Activated CD4-positive, alpha-beta T cell treated with anti-CD3 and anti-CD28 coated beads, Interleukin-2, Interleukin-4, amounts not matched to agents 100 ng/mL and 50 ng/mL, durations not matched to agents 16 hours and 8 hours (primary cell): ENCODE results near the gene CCDC3.

Experiments
- DNase-seq: peaks from one replicate; pipeline ENCODE4 v3.0.0-alpha.2; 2020; ENCODE audit warnings: low spot score

The CCDC3 gene

DNA sequence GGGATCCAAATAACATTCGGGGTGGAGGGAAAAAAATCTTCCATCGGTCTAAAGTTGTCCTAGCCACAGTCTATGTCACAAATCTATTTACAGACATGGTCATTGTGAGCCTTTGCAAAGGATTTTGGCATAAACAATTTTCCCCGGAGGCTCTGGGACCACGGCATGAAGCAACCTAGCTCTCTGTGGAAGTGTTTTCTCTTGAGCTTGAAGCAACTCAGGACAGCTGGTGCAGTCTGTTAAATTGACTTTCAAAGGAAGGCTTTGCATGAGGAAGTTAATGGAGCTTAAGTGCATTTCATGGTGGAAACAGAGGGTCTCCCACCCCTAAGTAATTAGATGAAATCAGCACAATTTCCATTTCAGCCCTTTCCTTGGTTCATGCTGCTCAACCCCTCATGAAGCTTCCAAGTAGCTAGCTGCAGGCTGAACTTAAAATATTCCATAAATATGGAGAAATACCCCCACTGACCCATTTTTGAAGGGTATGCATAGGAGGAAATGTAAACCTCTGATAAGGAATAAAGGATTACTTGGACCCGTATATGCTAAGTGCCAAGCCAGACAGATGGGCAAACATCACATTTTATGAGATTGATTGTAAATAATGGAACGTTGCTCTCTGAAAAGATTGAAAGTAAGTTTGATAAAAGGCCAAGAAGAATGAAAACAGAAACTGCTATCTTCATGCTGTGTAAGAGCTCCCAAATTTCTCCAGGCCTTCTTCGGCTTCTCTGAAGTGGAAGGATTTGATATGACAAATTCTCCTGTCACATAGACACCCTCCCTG is 39.9 kb downstream of the CCDC3 start:
- no peak for DNase-seq

DNA sequence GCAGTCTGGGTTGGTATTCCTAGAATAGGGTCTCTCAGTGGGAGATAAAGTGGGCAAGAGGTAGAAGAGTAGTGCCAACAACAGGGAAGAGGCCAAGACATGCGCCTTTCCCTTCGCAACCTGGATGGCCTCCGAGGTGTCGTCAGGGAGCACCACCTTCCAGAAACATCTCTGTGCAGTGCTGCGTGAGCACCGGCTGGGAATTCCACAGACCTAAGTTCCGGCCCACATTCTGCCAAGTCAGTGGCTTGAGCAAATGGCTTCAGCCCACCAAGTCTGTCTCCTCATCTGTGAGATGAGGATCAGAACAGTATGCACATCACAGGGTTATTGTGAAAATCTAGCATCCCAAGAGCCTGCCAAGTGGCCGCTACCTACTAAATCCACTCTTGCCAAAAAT is 40.6 kb downstream of the CCDC3 start:
- DNase-seq, result no peak

DNA sequence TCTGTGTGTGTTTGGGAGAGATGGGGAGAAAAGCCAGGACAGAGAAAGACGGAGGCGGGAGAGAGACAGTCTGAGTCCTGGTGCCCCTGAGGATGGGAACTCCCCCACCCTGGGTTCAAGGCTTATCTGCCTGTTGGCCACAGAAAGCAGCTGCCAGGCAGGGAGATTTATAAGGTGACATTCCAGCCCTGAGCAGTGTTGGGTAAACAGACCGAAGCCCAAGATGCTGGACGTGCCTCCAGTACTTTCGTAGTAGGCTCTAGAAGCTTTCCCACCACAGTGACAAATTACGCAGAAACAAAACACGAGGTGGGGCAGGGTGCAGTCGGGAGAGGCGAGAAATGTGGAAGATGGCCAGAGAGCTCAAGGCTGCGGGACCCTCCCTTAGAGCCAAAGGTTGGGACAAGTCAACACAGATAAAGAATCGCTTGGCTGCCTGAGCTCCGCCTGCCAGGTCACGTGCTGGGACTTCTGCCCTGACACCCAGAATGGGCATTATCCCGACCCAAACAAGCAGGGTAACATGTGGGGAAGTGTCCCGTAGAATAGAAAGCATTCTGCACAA is 41.1 kb downstream of the CCDC3 start:
- DNase-seq, result no peak

DNA sequence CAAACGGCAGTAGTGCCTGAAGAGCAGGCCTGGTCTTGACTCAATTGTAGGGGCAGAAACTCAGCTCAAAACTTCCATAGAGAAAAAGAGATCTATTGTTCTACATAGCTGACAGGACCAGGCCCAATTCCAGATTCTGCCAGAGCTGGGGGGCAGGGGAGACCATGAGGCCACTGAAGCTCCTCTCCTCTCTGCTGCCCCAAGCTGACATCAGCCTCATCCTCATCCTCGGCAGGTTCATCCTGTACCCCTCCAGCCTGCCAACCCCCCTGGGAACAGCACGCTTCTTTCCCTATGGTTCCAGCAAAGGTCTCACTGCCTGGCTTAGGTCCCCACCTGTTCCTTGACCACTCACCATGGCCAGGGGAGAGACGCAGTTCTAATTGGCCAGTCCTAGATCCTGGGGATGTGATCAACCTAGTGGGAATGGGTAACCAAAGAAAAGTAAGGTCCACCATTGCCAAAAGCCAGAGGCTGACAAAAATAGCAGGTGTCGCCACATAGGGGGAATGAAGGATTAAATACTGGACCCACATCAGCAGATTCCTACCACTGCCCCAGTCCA is 42.9 kb downstream of the CCDC3 start:
- no peak for DNase-seq

DNA sequence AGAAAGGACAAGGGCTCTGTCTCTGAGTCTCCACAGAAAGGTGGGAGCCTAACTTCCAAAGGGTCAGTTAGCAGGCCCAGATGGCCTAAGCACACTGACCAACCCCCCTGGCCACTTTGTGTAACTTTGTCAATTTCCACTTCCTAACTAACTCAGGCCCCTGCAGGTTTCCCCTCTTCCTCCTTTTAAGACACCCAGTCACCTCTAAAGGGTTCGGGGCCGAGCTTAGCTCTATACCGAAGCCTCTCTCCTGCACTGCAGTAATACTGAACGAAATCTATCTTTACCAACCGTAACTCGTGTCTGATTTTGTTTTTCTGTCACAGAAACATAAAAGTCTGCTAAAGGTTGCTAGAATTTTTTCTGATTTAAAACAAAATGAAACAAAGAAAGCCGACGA is 44.4 kb downstream of the CCDC3 start:
- DNase-seq, result no peak

DNA sequence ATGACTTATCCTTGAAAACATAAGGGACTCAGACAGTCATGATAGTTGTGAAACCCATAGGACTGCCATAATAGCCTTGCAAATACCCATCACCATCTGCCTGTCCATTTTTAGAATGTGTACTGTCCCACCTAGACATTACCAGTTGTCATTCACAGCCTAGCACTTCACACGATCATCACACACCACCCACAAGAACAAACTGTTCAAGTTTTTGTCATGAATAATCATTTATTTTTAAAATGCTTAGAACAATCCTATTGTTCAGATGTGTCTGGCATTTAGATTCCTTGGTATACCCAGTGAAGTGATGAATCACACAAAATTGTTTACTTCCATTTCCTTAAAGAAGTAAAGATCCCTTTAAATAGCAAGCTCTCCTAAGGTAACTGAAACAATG is 46.6 kb downstream of the CCDC3 start:
- no peak for DNase-seq

DNA sequence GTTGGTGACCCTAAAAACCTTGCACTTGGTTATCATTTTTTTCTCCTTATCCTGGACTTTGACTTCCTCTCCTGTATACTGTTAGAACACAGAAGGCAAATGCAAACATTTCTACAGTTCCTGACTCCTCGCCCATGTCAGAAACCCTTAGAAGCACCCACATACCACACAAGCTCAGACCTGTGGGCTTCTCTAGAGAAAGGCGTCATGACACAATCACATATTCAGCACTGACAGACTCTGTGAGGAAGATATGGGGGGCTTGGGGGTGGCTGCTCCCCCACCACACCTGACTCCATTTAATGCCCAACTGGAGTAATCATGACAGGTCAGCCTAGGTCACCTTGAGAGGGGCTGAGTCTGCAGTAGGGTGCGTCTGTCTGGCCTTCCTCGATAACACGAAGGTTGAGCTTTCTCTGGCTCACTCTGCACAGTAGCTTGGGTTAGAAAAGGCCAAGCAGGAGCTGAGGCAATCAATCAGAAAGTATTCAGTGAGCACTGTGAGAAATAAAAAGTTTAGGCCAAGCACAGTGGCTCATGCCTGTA is 50.9 kb downstream of the CCDC3 start:
- no peak for DNase-seq

DNA sequence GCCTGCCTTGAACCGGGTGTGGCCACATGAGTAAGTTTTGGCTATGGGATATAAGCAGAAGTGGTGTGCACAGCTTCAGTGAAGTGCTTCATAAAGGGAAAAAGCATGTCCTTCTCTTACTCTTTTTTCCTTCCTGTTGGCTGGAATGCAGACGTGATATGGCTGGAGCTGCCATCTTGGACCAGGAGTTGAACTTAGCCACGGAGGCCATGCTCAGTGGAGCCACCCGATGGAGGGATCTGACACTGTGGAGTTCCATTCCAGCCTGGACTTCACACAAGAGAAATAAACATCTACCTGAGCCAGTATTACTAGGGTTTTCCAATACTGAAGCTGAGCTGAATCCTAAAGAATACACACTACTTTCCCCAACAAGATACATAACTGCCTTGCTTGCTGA is 52.3 kb downstream of the CCDC3 start:
- no peak for DNase-seq

DNA sequence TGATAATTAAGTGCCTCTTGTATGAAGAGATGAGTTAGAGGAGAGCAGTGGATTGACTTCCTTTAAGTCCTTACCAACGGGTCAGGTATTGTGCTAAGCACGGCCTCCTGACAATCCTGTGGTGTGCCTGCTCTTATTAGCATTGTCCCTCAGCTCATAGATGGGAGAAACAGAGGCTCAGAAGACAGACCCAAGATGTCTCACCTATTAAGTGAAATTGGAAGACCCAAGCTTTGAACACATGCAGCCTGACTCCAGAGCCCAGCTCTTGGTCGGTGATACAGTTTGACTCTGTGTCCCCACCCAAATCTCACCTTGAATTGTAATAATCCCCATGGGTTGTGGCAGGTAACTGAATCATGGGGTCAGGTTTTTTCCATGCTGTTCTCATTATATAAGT is 53.8 kb downstream of the CCDC3 start:
- no peak for DNase-seq

DNA sequence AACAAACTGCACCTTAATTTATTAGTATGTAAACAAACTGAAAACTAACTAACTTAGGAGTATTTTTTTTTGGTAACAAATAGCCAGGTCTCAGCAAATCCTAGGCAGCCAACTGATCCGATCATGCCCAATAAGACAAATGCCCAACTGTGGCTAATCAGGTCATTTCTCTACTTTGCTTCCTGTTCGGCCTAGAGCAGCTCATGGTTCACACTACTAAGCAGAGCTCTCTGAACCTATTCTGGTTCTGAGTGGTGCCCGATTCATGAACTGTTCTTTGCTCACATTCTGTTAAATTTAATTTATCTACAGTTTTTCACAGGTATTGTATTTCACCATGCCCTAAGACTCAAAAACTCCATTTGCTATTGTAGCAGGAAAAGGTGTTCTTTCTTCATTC is 55.1 kb downstream of the CCDC3 start:
- no peak for DNase-seq

DNA sequence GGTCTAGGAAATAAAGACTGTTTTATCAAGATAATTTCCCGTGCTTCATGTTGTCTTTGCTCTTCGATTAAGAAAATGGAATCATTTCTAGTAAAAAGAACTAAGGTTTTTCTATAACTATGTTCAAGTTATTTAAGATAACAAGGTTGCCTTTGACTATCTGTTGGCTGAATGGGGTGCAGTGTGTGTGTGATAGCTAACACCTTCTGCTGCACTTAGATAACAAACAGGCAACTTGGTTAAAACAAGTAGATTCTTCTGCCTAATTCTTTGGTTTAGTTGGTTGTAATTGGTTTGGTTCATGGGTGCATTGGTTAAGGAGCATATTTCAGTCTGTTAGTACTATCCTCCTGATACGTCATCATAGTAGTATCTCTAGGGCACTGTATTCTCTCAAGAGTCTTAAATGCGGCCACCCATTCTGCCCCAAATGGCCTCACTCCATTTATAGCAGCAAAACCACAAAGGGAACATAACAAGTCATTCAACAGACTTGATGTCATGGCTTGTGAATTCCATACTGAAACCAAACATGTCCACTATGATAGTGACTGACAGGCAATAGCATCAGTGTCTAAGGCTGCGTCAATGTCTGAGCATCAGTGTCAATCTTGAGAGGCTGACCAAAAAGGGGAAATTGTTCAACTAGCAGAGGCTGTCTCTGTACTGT is 55.7 kb downstream of the CCDC3 start:
- peak; percentile 19 for DNase-seq

DNA sequence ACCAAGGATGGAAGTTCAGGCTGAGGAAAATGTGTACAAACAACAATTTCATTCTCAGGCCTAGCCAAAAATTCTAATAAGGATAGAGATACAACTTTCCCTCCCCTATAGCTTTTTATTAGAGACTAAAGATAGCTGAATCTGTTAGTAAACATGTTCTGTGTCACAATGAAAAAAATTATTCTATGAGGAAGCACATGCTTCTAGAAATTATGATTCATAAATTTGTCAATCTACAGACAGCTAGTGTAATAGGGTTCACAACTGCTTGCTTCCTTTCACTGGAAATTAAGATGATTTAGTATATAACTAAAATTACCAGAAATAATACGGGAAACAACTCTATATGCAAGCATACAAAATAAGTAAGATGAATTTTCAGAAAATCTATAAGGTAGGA is 56.6 kb downstream of the CCDC3 start:
- no peak for DNase-seq

DNA sequence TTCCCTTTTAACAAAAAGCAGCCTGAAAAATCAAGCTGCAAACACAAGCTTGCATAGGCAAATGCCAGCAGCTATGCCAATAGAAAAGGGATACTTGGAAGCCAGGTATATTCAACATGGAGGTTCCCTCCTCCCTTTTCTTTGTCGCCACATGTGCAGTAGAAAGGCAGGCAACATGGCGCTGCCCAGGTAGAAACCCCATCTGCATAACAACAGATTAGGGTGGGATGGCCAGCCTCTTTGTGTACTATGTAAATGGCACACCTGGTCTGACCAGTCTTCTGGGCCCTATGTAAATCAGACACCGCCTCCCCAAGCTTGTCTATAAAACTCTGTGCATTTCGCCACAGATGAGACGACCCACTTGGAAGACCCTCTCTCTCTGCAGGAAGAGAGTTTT is 58.1 kb downstream of the CCDC3 start:
- no peak for DNase-seq

DNA sequence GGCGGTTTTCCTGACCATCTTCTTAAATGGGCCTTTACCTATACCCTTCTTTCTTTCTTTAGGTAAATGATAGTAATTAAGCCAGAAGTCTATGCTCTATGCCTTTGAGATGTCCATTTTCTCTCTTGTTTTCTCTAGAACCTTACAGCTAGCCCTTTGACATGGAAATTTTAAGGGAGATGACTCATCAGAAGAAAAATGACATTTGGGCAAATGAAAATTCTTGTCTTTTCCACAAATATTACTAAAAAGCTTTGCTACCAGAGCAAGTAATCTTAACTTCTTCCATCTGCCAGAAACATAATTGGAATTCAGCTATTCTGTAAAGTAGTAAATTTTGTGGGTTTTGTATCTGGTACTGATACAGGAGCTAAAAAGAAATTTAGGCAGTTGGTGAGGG is 59.5 kb downstream of the CCDC3 start:
- DNase-seq, result no peak

DNA sequence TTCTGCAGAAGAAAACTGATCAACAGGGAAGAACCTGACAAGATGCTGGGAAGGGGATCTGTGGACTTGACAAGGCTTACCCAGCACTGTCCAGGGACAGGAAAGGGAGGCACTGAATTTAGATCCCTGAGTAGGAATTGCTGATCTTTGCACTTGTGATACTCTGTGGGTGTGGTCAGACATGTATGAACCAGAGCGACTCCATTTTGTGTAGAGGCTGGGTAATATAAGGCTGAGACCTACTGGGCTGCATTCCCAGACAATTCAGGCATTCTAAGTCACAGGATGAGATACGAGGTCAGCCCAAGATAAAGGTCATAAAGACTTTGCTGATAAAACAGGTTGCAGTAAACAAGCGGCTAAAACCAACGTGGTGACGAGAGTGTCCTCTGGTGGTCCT is 60.7 kb downstream of the CCDC3 start:
- no peak for DNase-seq

DNA sequence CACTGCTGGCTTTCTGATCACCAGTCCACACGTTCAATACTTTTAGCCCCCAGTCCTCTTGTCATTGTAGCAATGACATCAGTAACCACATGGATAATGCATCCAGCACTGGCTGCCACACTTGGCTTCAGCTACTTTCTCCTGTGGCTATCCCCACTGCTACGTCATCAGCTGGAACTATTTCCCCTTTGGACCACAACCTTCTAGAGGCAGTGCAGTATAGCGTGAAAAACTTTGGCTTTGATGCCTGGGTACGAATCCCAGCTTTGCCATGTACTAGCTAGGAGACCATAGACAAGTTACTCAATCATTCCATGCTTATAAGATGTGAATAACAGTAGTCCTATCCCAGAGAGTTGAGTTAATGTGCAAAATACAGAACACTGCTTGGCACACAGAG is 63.2 kb downstream of the CCDC3 start:
- no peak for DNase-seq

DNA sequence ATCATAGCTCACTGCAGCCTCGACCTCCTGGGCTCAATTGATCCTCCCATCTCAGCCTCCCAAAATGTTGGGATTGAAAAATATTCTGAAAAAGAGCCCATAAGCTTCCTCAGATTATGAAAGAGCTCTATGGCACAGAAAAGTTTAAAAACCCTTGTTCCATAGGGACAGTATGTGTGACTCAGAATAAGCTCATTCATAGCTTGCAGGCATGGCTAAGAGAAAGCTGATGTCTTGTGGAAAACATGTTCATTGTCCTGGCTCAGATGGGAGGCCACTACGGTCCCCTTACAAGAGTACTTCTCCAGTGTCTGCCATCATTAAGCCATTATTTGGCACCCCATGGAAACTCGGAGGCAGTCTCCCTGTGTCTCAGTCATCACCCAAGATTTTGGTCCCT is 64.0 kb downstream of the CCDC3 start:
- DNase-seq, result no peak

DNA sequence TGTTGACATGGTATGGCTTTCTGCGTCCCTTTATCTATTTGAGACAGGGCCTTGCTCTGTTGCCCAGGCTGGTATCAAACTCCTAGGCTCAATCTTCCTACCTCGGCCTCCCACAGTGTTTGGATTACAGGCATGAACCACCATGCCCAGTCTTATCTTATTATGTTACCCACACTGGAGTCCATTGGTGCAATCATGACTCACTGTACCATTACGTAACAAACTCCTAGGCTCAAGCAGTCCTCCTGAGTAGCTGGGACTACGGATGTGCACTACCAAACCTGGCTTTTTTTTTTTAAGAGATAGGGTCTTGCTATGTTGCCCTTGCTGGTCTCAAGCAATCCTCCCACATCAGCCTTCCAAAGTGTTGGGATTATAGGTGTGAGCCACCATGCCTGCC is 66.7 kb downstream of the CCDC3 start:
- no peak for DNase-seq

DNA sequence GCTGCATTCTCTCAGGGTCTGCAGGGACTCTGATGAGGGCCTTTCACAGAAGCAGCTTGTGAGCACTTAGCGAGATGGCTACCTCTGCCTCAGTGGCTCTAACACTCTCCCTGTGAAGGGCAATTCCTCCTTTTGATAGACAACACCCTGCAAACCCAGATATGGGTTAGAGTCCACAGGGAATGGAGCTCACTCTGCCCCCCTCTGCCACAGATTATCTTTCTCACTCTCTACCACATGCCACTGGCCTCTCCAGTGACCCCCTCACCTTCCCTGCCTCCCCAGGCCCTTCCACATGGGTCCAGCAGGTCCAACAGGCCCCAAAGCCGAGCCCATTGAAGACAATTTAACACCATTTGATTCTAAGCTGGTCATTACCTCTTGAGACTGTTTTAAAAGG is 72.1 kb downstream of the CCDC3 start:
- DNase-seq, result no peak

DNA sequence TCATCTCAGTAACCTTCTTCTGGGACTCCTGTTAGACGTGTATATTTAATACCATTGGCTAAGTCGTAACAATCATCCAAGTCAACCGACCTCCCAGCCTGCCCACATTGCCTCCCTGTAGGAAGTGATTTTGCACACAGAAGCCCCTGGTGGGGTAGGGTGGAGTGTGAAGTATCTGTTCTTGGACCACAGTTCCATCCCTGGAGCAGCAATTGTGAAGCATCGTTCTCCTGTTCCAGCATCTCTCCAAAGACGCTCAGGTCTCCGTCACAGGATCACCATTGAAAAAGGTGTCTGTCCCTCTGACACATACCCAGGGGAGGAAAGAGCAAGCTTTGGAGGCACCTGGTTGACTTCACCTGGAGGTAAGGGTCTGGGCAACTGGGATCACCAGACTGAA is 72.9 kb downstream of the CCDC3 start:
- no peak for DNase-seq

DNA sequence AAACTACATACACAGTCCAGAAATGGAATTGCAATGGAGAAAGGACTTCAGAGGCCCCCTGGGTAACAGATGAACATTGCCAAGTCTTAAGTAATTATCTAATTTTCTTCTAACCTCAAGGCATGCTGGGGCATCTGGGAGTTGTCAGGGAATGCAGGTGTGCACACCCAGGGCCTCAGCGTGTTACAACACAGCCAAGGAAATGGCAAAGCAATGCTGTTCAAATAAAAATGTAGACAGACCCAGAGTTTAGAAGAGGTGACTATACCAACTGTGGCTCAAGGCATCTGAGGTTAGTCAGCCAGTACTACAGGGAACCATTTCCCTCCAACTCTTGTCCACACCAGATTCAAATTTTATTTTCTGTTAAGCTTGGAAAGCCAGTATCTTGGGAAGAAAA is 73.6 kb downstream of the CCDC3 start:
- DNase-seq, result no peak

DNA sequence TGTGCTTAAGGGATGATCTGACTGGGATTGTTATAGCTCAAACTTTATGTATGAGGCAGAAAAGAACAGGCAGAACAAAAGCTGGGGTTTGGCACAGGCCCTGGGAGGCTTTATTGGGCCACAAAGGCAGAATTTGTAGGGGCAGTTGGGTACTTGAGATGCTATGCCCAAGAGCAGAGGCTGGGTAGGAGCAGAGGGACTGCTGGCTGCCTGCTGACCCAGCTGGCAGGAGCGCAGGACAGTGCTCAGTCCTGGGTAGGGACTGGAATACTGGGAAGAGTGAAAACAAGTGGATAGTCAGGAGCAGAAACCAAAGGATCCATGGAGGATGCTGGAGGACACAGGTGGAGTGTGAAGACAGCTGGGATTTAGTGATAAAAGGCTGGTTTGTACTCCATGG is 75.7 kb downstream of the CCDC3 start:
- DNase-seq, result no peak

DNA sequence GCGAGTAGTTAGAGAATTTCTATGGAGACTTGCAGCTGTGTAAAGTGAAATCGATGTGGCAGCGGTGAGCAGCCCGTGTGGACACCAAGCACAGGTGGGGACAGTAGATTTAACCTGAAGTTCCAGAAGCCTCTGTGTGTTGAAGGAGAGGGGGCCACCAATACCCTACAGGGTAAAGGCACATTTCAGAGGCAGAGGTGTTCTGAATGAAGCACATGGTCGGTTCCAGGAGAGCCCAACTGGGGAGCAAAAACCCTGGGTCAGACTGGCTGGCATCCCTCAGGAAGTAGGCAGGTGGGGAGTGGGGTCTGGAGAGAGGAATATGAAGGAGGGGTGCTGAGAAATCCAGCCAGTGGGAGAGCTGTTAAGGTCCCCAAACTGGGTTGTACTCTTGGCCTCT is 76.6 kb downstream of the CCDC3 start:
- DNase-seq, result no peak
